GM23338 (cell line): Measurements from ENCODE around the gene SRSF5. TPM values are rescaled to one million over a fixed set of nuclear protein-coding genes. Genes with fewer than 3 reads are reported as not detected.

Experiments used
- ATAC-seq: fragments of 200-7000 bp; cut with Tn5 transposase; 3 replicates; pipeline ENCODE4 v1.9.1; 2020
- DNase-seq: peaks from one replicate; pipeline ENCODE4 v3.0.0-alpha.2; 2015; ENCODE audit warnings: low spot score
- H2AFZ ChIP-seq: fragments of 200-600 bp; sonication (generic); 2 replicates; pipeline ENCODE4 v1.8.0; 2016; ENCODE audit warnings: antibody characterized with exemption, mild to moderate bottlenecking, moderate library complexity
- H3F3A ChIP-seq: fragments of 200-600 bp; sonication (generic); replicated peaks from 2 replicates; pipeline ENCODE4 v1.8.0; 2017; ENCODE audit warnings: antibody characterized with exemption, mixed run types, low read depth
- H3K27ac ChIP-seq: fragments of 200-600 bp; sonication (generic); 2 replicates; pipeline ENCODE4 v1.6.1; 2016; ENCODE audit warnings: low read depth
- H3K27me3 ChIP-seq: fragments of 200-600 bp; sonication (generic); 2 replicates; pipeline ENCODE4 v1.8.0; 2016; ENCODE audit warnings: mild to moderate bottlenecking, mixed run types, moderate library complexity; ENCODE audit not compliant: insufficient read depth
- H3K36me3 ChIP-seq: fragments of 200-600 bp; sonication (generic); 2 replicates; pipeline ENCODE4 v1.8.0; 2016; ENCODE audit warnings: mild to moderate bottlenecking; ENCODE audit not compliant: insufficient read depth
- H3K4me1 ChIP-seq: fragments of 200-600 bp; sonication (generic); 2 replicates; pipeline ENCODE4 v1.8.0; 2016; ENCODE audit warnings: mild to moderate bottlenecking, moderate library complexity; ENCODE audit not compliant: insufficient read depth
- H3K4me2 ChIP-seq: fragments of 200-600 bp; sonication (generic); 2 replicates; pipeline ENCODE4 v1.7.1; 2017; ENCODE audit warnings: mixed run types
- H3K4me3 ChIP-seq: fragments of 200-600 bp; sonication (generic); 2 replicates; pipeline ENCODE4 v1.6.1; 2016; ENCODE audit warnings: mixed run types
- H3K79me2 ChIP-seq: fragments of 200-600 bp; sonication (generic); replicated peaks from 2 replicates; pipeline ENCODE4 v1.8.0; 2017; ENCODE audit warnings: mild to moderate bottlenecking; ENCODE audit not compliant: insufficient read depth
- H3K9me2 ChIP-seq: fragments of 200-600 bp; sonication (generic); 2 replicates; pipeline ENCODE4 v1.8.0; 2017; ENCODE audit not compliant: insufficient read depth
- H4K20me1 ChIP-seq: fragments of 200-600 bp; sonication (generic); replicated peaks from 2 replicates; pipeline ENCODE4 v1.8.0; 2017; ENCODE audit warnings: mild to moderate bottlenecking; ENCODE audit not compliant: insufficient read depth
- H3K27ac Mint-ChIP-seq: 2 replicates; pipeline ENCODE4 v1.8.0; 2020; ENCODE audit warnings: inconsistent platforms, mild to moderate bottlenecking, moderate library complexity, mixed read lengths
- H3K27me3 Mint-ChIP-seq: 3 replicates; pipeline ENCODE4 v1.8.0; 2022; ENCODE audit warnings: low read depth, mild to moderate bottlenecking, moderate library complexity, mixed read lengths, inconsistent platforms; ENCODE audit not compliant: insufficient read depth, poor library complexity
- H3K36me3 Mint-ChIP-seq: 3 replicates; pipeline ENCODE4 v1.8.0; 2021; ENCODE audit warnings: low read depth, mild to moderate bottlenecking, inconsistent platforms, moderate library complexity, mixed read lengths
- H3K4me1 Mint-ChIP-seq: 3 replicates; pipeline ENCODE4 v1.8.0; 2020; ENCODE audit warnings: mild to moderate bottlenecking, inconsistent platforms, mixed read lengths
- H3K4me3 Mint-ChIP-seq: 3 replicates; pipeline ENCODE4 v1.8.0; 2021; ENCODE audit warnings: moderate library complexity, mild to moderate bottlenecking, inconsistent platforms, mixed read lengths
- H3K9me3 Mint-ChIP-seq: 3 replicates; pipeline ENCODE4 v1.8.0; 2020; ENCODE audit warnings: moderate library complexity, mild to moderate bottlenecking, inconsistent platforms, mixed read lengths
- CREB1 ChIP-seq: fragments of 250-450 bp; sonication (Bioruptor Pico); IDR thresholded peaks from 2 replicates; pipeline ENCODE4 v1.5.0; 2020; ENCODE audit warnings: low read depth, mild to moderate bottlenecking, moderate library complexity
- ETS1 ChIP-seq: IDR thresholded peaks from 2 replicates; pipeline ENCODE4 v1.6.1; 2016; ENCODE audit warnings: antibody characterized with exemption
- EZH2 ChIP-seq: fragments of 200-600 bp; sonication (generic); IDR thresholded peaks from one replicate; pipeline ENCODE4 v1.8.0; 2017; ENCODE audit warnings: antibody characterized with exemption, mild to moderate bottlenecking, low read depth; ENCODE audit not compliant: unreplicated experiment
- EZH2phosphoT487 ChIP-seq: fragments of 200-600 bp; sonication (generic); IDR thresholded peaks from one replicate; pipeline ENCODE4 v1.8.1; 2018; ENCODE audit warnings: antibody characterized with exemption; ENCODE audit not compliant: unreplicated experiment
- JUNB ChIP-seq: IDR thresholded peaks from one replicate; pipeline ENCODE4 v1.6.1; 2016; ENCODE audit warnings: antibody characterized with exemption; ENCODE audit not compliant: unreplicated experiment
- NANOG ChIP-seq: IDR thresholded peaks from 2 replicates; pipeline ENCODE4 v1.6.1; 2016; ENCODE audit warnings: antibody characterized with exemption, borderline replicate concordance
- POLR2AphosphoS5 ChIP-seq: IDR thresholded peaks from 2 replicates; pipeline ENCODE4 v1.6.1; 2016; ENCODE audit warnings: antibody characterized with exemption, low read depth
- STAT1 ChIP-seq: IDR thresholded peaks from one replicate; pipeline ENCODE4 v1.6.1; 2016; ENCODE audit warnings: antibody characterized with exemption; ENCODE audit not compliant: unreplicated experiment
- ZNF114 ChIP-seq: fragments of 250-450 bp; sonication (Bioruptor Pico); IDR thresholded peaks from 2 replicates; pipeline ENCODE4 v1.5.0; 2020; ENCODE audit warnings: mild to moderate bottlenecking, moderate library complexity
- ZNF331 ChIP-seq: fragments of 250-450 bp; sonication (Bioruptor Pico); IDR thresholded peaks from 2 replicates; pipeline ENCODE4 v1.5.0; 2020; ENCODE audit warnings: low read depth, mild to moderate bottlenecking, moderate library complexity
- polyA plus RNA-seq: library from polyadenylated mRNA; unstranded; fragments of >200 nt; fragmentation: Nextera tagmentation; extraction: Ambion mirVana; gene quantifications from 2 replicates; pipeline ENCODE4 v1.2.1, GENCODE V29; 2016
- total RNA-seq: library from RNA; depleted of rRNA; stranded (reverse); fragments of >200 nt; shearing (Covaris generic); gene quantifications from 2 replicates; pipeline ENCODE4 v1.2.3, GENCODE V29; 2014
- TF ChIP-seq, protein P1 (sequence below): fragments of 250-450 bp; sonication (Bioruptor Pico); IDR thresholded peaks from 2 replicates; pipeline ENCODE4 v1.5.0; 2020; ENCODE audit warnings: mild to moderate bottlenecking, moderate library complexity
- TF ChIP-seq, protein P2 (sequence below), 2 experiments: fragments of 200-600 bp in 1 of 2; sonication (generic) in 1 of 2; conservative IDR thresholded peaks; 2 replicates each; pipeline versions ENCODE4 v1.5.1 to v1.6.1; 2016 to 2017; ENCODE audit warnings: antibody characterized with exemption in 2 of 2, low read depth in 2 of 2, mild to moderate bottlenecking in 2 of 2, moderate library complexity in 1 of 2
- TF ChIP-seq, protein P3 (sequence below): IDR thresholded peaks from one replicate; pipeline ENCODE4 v1.6.1; 2018; ENCODE audit warnings: antibody characterized with exemption; ENCODE audit not compliant: unreplicated experiment

The SRSF5 gene
- total and polyA plus RNA-seq, 2 experiments from 2014 or later, result 172 to 389 TPM

DNA sequence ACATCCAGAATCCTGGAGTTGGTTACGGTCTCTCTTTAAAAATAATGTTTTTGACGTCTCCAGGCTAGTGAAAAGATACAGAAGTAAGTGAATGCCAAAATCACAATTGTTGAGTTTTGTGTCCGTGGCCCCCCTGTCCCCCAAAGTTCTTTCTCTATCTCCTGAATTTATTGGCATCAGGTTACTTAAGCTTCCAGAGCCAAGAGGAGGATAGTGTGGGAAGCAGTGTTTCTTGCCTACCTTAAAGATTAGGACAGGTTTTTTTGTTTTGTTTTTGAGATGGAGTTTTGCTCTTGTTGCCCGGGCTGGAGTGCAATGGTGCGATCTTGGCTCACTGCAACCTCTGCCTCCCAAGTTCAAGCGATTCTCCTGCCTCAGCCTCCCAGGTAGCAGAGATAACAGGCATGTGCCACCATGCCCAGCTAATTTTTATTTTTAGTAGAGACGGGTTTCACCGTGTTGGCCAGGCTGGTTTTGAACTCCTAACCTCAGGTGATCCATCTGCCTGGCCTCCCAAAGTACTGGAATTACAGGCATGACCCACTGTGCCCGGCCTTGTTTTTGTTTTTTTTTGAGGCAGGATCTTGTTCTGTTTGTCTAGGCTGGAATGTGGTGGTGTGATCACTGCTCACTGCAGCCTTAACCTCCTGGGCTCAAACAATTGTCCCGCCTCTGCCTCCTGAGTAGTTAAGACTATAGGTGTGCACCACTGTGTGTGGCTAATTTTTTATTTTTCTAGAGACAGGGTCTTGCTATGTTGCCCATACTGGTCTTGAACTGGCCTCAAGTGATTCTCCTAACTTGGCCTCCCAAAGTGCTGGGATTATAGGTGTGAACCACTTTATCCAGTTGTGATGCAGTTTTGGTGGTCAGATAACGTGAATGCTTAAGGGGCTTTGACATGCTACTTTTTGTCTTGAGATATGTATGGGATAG, 5.4 kb downstream of the SRSF5 start:
- H3K27me3 ChIP-seq, result no peaks in the 10 kb centered on the region
- DNase-seq, result no peak
- ATAC-seq, result no peak
- H2AFZ ChIP-seq, result no peak overlapping the region
- no peak overlapping the region for H3K4me2 ChIP-seq
- H3K4me1 ChIP-seq, result peaks cover 14% of the 10 kb centered on the region
- peaks cover 54% of the 10 kb centered on the region for H4K20me1 ChIP-seq
- no peaks in the 10 kb centered on the region for H3K9me2 ChIP-seq
- H3K27me3 Mint-ChIP-seq, result peaks cover 15% of the 10 kb centered on the region
- no peak overlapping the region for H3K4me3 Mint-ChIP-seq
- no peaks in the 10 kb centered on the region; the same call in 2 of the 3 replicates for H3K9me3 Mint-ChIP-seq
- peaks cover 18% of the 10 kb centered on the region for H3K4me1 Mint-ChIP-seq
- no peak overlapping the region for H3K4me3 ChIP-seq
- H3K79me2 ChIP-seq, result peaks cover 54% of the 10 kb centered on the region
- no peak overlapping the region for H3K27ac Mint-ChIP-seq
- H3K36me3 Mint-ChIP-seq, result peaks cover 98% of the 10 kb centered on the region
- H3K27ac ChIP-seq, result no peak overlapping the region
- H3F3A ChIP-seq, result peaks cover 4% of the 10 kb centered on the region
- TF ChIP-seq EZH2phosphoT487 (no peak), JUNB (no peak), POLR2AphosphoS5 (no peak), STAT1 (no peak), ETS1 (no peak), ZNF331 (CRISPR knock-in tag) (no peak), NANOG (no peak), EZH2 (no peak), ZNF114 (CRISPR knock-in tag) (no peak), CREB1 (no peak)
- TF ChIP-seq, protein P1, sequence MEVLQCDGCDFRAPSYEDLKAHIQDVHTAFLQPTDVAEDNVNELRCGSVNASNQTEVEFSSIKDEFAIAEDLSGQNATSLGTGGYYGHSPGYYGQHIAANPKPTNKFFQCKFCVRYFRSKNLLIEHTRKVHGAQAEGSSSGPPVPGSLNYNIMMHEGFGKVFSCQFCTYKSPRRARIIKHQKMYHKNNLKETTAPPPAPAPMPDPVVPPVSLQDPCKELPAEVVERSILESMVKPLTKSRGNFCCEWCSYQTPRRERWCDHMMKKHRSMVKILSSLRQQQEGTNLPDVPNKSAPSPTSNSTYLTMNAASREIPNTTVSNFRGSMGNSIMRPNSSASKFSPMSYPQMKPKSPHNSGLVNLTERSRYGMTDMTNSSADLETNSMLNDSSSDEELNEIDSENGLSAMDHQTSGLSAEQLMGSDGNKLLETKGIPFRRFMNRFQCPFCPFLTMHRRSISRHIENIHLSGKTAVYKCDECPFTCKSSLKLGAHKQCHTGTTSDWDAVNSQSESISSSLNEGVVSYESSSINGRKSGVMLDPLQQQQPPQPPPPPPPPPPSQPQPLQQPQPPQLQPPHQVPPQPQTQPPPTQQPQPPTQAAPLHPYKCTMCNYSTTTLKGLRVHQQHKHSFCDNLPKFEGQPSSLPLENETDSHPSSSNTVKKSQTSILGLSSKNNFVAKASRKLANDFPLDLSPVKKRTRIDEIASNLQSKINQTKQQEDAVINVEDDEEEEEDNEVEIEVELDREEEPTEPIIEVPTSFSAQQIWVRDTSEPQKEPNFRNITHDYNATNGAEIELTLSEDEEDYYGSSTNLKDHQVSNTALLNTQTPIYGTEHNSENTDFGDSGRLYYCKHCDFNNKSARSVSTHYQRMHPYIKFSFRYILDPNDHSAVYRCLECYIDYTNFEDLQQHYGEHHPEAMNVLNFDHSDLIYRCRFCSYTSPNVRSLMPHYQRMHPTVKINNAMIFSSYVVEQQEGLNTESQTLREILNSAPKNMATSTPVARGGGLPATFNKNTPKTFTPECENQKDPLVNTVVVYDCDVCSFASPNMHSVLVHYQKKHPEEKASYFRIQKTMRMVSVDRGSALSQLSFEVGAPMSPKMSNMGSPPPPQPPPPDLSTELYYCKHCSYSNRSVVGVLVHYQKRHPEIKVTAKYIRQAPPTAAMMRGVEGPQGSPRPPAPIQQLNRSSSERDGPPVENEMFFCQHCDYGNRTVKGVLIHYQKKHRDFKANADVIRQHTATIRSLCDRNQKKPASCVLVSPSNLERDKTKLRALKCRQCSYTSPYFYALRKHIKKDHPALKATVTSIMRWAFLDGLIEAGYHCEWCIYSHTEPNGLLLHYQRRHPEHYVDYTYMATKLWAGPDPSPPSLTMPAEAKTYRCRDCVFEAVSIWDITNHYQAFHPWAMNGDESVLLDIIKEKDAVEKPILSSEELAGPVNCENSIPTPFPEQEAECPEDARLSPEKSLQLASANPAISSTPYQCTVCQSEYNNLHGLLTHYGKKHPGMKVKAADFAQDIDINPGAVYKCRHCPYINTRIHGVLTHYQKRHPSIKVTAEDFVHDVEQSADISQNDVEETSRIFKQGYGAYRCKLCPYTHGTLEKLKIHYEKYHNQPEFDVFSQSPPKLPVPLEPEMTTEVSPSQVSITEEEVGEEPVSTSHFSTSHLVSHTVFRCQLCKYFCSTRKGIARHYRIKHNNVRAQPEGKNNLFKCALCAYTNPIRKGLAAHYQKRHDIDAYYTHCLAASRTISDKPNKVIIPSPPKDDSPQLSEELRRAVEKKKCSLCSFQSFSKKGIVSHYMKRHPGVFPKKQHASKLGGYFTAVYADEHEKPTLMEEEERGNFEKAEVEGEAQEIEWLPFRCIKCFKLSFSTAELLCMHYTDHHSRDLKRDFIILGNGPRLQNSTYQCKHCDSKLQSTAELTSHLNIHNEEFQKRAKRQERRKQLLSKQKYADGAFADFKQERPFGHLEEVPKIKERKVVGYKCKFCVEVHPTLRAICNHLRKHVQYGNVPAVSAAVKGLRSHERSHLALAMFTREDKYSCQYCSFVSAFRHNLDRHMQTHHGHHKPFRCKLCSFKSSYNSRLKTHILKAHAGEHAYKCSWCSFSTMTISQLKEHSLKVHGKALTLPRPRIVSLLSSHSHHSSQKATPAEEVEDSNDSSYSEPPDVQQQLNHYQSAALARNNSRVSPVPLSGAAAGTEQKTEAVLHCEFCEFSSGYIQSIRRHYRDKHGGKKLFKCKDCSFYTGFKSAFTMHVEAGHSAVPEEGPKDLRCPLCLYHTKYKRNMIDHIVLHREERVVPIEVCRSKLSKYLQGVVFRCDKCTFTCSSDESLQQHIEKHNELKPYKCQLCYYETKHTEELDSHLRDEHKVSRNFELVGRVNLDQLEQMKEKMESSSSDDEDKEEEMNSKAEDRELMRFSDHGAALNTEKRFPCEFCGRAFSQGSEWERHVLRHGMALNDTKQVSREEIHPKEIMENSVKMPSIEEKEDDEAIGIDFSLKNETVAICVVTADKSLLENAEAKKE, result no peak
- TF ChIP-seq, protein P2, sequence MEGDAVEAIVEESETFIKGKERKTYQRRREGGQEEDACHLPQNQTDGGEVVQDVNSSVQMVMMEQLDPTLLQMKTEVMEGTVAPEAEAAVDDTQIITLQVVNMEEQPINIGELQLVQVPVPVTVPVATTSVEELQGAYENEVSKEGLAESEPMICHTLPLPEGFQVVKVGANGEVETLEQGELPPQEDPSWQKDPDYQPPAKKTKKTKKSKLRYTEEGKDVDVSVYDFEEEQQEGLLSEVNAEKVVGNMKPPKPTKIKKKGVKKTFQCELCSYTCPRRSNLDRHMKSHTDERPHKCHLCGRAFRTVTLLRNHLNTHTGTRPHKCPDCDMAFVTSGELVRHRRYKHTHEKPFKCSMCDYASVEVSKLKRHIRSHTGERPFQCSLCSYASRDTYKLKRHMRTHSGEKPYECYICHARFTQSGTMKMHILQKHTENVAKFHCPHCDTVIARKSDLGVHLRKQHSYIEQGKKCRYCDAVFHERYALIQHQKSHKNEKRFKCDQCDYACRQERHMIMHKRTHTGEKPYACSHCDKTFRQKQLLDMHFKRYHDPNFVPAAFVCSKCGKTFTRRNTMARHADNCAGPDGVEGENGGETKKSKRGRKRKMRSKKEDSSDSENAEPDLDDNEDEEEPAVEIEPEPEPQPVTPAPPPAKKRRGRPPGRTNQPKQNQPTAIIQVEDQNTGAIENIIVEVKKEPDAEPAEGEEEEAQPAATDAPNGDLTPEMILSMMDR (conservative IDR thresholded peaks at IDR 0.05; ENCODE audit: low read depth in 2 of 2), result no peak
- TF ChIP-seq, protein P3, sequence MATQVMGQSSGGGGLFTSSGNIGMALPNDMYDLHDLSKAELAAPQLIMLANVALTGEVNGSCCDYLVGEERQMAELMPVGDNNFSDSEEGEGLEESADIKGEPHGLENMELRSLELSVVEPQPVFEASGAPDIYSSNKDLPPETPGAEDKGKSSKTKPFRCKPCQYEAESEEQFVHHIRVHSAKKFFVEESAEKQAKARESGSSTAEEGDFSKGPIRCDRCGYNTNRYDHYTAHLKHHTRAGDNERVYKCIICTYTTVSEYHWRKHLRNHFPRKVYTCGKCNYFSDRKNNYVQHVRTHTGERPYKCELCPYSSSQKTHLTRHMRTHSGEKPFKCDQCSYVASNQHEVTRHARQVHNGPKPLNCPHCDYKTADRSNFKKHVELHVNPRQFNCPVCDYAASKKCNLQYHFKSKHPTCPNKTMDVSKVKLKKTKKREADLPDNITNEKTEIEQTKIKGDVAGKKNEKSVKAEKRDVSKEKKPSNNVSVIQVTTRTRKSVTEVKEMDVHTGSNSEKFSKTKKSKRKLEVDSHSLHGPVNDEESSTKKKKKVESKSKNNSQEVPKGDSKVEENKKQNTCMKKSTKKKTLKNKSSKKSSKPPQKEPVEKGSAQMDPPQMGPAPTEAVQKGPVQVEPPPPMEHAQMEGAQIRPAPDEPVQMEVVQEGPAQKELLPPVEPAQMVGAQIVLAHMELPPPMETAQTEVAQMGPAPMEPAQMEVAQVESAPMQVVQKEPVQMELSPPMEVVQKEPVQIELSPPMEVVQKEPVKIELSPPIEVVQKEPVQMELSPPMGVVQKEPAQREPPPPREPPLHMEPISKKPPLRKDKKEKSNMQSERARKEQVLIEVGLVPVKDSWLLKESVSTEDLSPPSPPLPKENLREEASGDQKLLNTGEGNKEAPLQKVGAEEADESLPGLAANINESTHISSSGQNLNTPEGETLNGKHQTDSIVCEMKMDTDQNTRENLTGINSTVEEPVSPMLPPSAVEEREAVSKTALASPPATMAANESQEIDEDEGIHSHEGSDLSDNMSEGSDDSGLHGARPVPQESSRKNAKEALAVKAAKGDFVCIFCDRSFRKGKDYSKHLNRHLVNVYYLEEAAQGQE, result no peak
- H3K36me3 ChIP-seq, result peaks cover 76% of the 10 kb centered on the region
